KG1 (cell line): ENCODE results near the gene SLC10A1.

Source experiments
- DNase-seq: peaks from one replicate; lab custom pipeline; 2025; lab: John Stamatoyannopoulos, UW

Gene SLC10A1

GRCh38 chr14:69808919-69809808 is 12.1 kb upstream of the SLC10A1 start:
- no peak for DNase-seq

- no peak for DNase-seq
These were observed 10.2 kb upstream of the SLC10A1 start for GRCh38 chr14:69807192-69807591.

- no peak for DNase-seq
These were observed 7.9 kb upstream of the SLC10A1 start for GRCh38 chr14:69804902-69805301.

- no peak for DNase-seq
These were observed 6.7 kb upstream of the SLC10A1 start for GRCh38 chr14:69803753-69804152.

- DNase-seq, result no peak
These were observed 1.3 kb upstream of the SLC10A1 start for GRCh38 chr14:69798339-69798735.

- DNase-seq, result no peak
These were observed 715 bp upstream of the SLC10A1 start for GRCh38 chr14:69797573-69798338.

- DNase-seq, result no peak
These were observed 1.4 kb downstream of the SLC10A1 start for GRCh38 chr14:69795691-69796090.

- DNase-seq, result no peak
These were observed 2.2 kb downstream of the SLC10A1 start for GRCh38 chr14:69794791-69795190.

GRCh38 chr14:69792887-69793421 is 4.1 kb downstream of the SLC10A1 start:
- no peak for DNase-seq

GRCh38 chr14:69789118-69789640 is 7.9 kb downstream of the SLC10A1 start:
- DNase-seq, result no peak

- no peak for DNase-seq
These were observed 10.4 kb downstream of the SLC10A1 start for GRCh38 chr14:69786603-69787002.

- DNase-seq, result no peak
These were observed 12.1 kb downstream of the SLC10A1 start for GRCh38 chr14:69784942-69785341.

GRCh38 chr14:69780952-69781351 is 16.1 kb downstream of the SLC10A1 start:
- DNase-seq, result no peak

GRCh38 chr14:69780092-69780491 is 16.9 kb downstream of the SLC10A1 start:
- DNase-seq, result no peak

GRCh38 chr14:69779088-69779487 is 18.0 kb downstream of the SLC10A1 start:
- DNase-seq, result no peak

GRCh38 chr14:69776875-69777453 is 20.1 kb downstream of the SLC10A1 start:
- no peak for DNase-seq

- no peak for DNase-seq
These were observed 22.0 kb downstream of the SLC10A1 start for GRCh38 chr14:69775012-69775411.

- no peak for DNase-seq
These were observed 23.3 kb downstream of the SLC10A1 start for GRCh38 chr14:69773571-69774276.

GRCh38 chr14:69772082-69773017 is 24.7 kb downstream of the SLC10A1 start:
- DNase-seq, result no peak

GRCh38 chr14:69771136-69771535 is 25.9 kb downstream of the SLC10A1 start:
- DNase-seq, result no peak
